ENCODE results near the gene CLASP2. TPM values are rescaled to one million over a fixed set of nuclear protein-coding genes. Genes with fewer than 3 reads are reported as not detected.

Gene CLASP2
- polyA plus RNA-seq, 3 donors: 10.1 to 16.1 (median 13.9) TPM

DNA sequence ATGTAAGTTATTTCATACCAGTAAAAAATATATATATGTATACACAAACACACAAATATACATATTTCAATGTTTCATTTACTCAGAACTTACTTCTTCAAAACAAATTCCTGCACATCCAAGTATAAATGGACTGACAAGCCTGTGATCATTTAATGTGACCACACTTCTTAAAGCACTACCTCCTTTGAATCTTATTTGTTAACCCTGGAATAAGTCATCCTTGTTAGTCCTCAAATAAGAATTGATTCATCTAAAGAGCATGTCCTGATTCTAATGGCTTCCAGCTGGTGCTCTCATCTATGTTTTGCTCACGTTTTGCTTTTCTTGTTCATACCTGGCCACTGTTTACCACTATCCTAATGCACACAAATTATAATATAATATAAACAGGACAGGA is 173.9 kb downstream of the CLASP2 start:
- no CpG with 5 or more reads among the region's 1 CpG for WGBS (ENCODE audit: insufficient coverage)
- no peak for DNase-seq
- H3K4me3 Mint-ChIP-seq: no peak overlapping the region
- H3K27ac Mint-ChIP-seq: no peak overlapping the region
- Histone ChIP-seq H3K36me3 (replicated peaks in 1 of 2; ENCODE audit: control insufficient read depth in 1 of 2, insufficient read depth in 2 of 2, low read length in 2 of 2) (peaks cover 51 to 84% of the 10 kb centered on the region in 2 donors), H2AFZ (ENCODE audit: insufficient read depth, low read depth, low read length, poor library complexity, severe bottlenecking) (no peak overlapping the region), H3K4me1 (ENCODE audit: control insufficient read depth in 1 of 2, insufficient read depth in 2 of 2, low read length in 2 of 2) (no peaks in the 10 kb centered on the region), H3K79me2 (ENCODE audit: insufficient read depth, low read length) (no peaks in the 10 kb centered on the region), H3K27ac (ENCODE audit: low read depth in 1 of 2, low read length in 2 of 2) (no peak overlapping the region), H4K20me1 (ENCODE audit: insufficient read depth, low read length) (no peaks in the 10 kb centered on the region), H3K9ac (ENCODE audit: insufficient read depth, low read length, poor library complexity, severe bottlenecking) (no peak overlapping the region), H3K27me3 (ENCODE audit: control insufficient read depth in 2 of 2, insufficient read depth in 2 of 2, low read length in 2 of 2) (no peaks in the 10 kb centered on the region), H3K9me3 (replicated peaks in 1 of 2; ENCODE audit: control insufficient read depth in 1 of 2, insufficient read depth in 1 of 2, low read length in 2 of 2) (peaks cover 0 to 5% of the 10 kb centered on the region in 2 donors), H3K4me3 (replicated peaks in 1 of 3; ENCODE audit: low read depth in 2 of 3, low read length in 3 of 3) (no peak overlapping the region), H3K4me2 (replicated peaks; ENCODE audit: extremely low read depth, low read length, poor library complexity, severe bottlenecking) (no peak overlapping the region)
- TF ChIP-seq, protein P1, sequence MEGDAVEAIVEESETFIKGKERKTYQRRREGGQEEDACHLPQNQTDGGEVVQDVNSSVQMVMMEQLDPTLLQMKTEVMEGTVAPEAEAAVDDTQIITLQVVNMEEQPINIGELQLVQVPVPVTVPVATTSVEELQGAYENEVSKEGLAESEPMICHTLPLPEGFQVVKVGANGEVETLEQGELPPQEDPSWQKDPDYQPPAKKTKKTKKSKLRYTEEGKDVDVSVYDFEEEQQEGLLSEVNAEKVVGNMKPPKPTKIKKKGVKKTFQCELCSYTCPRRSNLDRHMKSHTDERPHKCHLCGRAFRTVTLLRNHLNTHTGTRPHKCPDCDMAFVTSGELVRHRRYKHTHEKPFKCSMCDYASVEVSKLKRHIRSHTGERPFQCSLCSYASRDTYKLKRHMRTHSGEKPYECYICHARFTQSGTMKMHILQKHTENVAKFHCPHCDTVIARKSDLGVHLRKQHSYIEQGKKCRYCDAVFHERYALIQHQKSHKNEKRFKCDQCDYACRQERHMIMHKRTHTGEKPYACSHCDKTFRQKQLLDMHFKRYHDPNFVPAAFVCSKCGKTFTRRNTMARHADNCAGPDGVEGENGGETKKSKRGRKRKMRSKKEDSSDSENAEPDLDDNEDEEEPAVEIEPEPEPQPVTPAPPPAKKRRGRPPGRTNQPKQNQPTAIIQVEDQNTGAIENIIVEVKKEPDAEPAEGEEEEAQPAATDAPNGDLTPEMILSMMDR (IDR thresholded peaks at IDR 0.05): no peak
- H3K4me1 Mint-ChIP-seq: no peaks in the 10 kb centered on the region
- intact Hi-C loops (cut with micrococcal nuclease): no loop called here
- peaks cover 0 to 1% (median 0%) of the 10 kb centered on the region in 3 donors for H3K27me3 Mint-ChIP-seq (ENCODE audit: low read depth in 3 of 3)
- H3K36me3 Mint-ChIP-seq: peaks cover 56 to 60% of the 10 kb centered on the region in 2 donors
- H3K9me3 Mint-ChIP-seq: peaks cover 0 to 6% (median 2%) of the 10 kb centered on the region in 7 donors

DNA sequence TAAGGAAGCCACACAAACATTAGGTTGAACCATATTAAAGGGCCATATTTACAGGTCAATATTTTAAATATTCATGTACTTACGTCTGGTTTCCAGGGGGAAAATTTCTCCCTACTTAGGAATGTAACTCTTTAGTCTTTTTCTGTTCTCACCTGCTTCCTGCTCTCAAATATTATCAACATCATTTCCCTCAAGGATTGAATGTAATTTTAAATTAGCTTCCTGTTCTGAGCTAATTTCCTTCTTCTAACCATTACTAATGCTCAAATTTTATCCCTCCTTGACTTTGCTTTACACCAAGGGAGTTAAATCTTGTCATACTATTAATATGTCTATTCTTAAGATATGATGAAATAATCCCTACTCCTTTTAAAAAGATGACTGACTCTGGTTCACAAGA is 174.5 kb downstream of the CLASP2 start:
- Mint-ChIP-seq H3K36me3 (peaks cover 56 to 58% of the 10 kb centered on the region in 2 donors), H3K27me3 (ENCODE audit: low read depth in 3 of 3) (no peaks in the 10 kb centered on the region), H3K9me3 (peaks cover 0 to 3% (median under 1%) of the 10 kb centered on the region in 7 donors), H3K27ac (no peak overlapping the region), H3K4me1 (no peaks in the 10 kb centered on the region), H3K4me3 (no peak overlapping the region)
- intact Hi-C loops (cut with micrococcal nuclease): no loop called here
- Histone ChIP-seq H3K4me3 (replicated peaks in 1 of 3; ENCODE audit: low read depth in 2 of 3, low read length in 3 of 3) (no peak overlapping the region), H3K36me3 (replicated peaks in 1 of 2; ENCODE audit: control insufficient read depth in 1 of 2, insufficient read depth in 2 of 2, low read length in 2 of 2) (peaks cover 50 to 84% of the 10 kb centered on the region in 2 donors), H3K27me3 (ENCODE audit: control insufficient read depth in 2 of 2, insufficient read depth in 2 of 2, low read length in 2 of 2) (no peaks in the 10 kb centered on the region), H3K4me2 (replicated peaks; ENCODE audit: extremely low read depth, low read length, poor library complexity, severe bottlenecking) (no peak overlapping the region), H3K4me1 (ENCODE audit: control insufficient read depth in 1 of 2, insufficient read depth in 2 of 2, low read length in 2 of 2) (no peaks in the 10 kb centered on the region), H2AFZ (ENCODE audit: insufficient read depth, low read depth, low read length, poor library complexity, severe bottlenecking) (no peak overlapping the region), H3K27ac (ENCODE audit: low read depth in 1 of 2, low read length in 2 of 2) (no peak overlapping the region), H4K20me1 (ENCODE audit: insufficient read depth, low read length) (no peaks in the 10 kb centered on the region), H3K9ac (ENCODE audit: insufficient read depth, low read length, poor library complexity, severe bottlenecking) (no peak overlapping the region), H3K9me3 (replicated peaks in 1 of 2; ENCODE audit: control insufficient read depth in 1 of 2, insufficient read depth in 1 of 2, low read length in 2 of 2) (peaks cover 0 to 2% of the 10 kb centered on the region in 2 donors), H3K79me2 (ENCODE audit: insufficient read depth, low read length) (no peaks in the 10 kb centered on the region)
- TF ChIP-seq, protein P1 (IDR thresholded peaks at IDR 0.05): no peak
- no CpG with 5 or more reads among the region's 1 CpG for WGBS (ENCODE audit: insufficient coverage)
- DNase-seq: no peak
